GM12872 (cell line): ENCODE measurements around the gene ME3.

Experiments
- CTCF ChIP-seq: IDR thresholded peaks from 3 replicates; pipeline ENCODE4 v1.5.1; 2011; ENCODE audit warnings: low read depth, mild to moderate bottlenecking, low read length, moderate library complexity; ENCODE audit not compliant: insufficient read depth

The ME3 gene

DNA sequence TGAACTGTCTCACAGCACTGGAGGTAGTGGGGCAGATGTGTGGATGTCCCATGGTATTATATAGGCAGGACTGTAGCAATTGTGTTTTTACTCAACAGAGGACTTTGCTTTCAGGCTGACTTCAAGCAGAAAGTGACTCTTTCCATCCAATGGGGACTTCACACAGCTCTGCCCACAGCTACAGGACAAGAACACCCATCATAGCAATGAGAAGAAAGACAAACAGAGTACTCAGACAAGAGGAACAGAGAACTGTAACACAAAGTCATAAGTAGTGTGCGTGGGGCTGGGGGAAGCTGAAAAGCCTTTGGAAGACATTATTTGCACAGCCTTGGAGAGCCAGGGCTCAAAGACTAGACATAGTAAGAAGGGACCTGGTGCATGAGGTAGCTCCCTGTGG lies 227.4 kb downstream of the ME3 start:
- TF ChIP-seq CTCF = no peak

GRCh38 chr11:86443415-86443814 lies 229.0 kb downstream of the ME3 start:
- TF ChIP-seq CTCF = no peak

GRCh38 chr11:86442827-86443226 lies 229.6 kb downstream of the ME3 start:
- TF ChIP-seq CTCF = no peak

- no peak for TF ChIP-seq CTCF
Observed at GRCh38 chr11:86442420-86442819, 230.0 kb downstream of the ME3 start.

GRCh38 chr11:86440843-86441242 lies 231.6 kb downstream of the ME3 start:
- TF ChIP-seq CTCF = no peak

DNA sequence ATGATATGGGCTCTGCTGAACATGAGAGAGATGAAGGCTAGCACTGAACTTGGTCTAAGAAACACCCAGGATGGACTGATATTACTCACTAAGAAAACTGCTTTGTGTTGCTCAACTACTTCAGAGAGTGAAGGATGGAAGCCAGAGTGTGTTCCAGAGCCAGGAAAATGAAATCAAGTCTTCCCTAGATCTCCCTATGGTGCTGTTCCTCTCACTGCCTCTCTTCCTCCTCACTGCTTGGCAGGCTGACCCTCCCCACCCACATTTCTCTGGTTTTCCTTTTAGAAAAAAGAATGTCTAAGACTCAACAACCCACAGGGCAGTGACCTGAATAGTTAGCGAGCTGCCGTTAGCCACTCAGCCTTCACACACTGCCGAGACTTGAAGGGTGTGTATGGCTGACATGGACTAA lies 232.1 kb downstream of the ME3 start:
- TF ChIP-seq CTCF = no peak

GRCh38 chr11:86438685-86439084 lies 233.7 kb downstream of the ME3 start:
- no peak for TF ChIP-seq CTCF

- no peak for TF ChIP-seq CTCF
Observed at GRCh38 chr11:86435711-86436110, 236.7 kb downstream of the ME3 start.
